ENCODE results near the gene ADAMTSL5. TPM values are rescaled to one million over a fixed set of nuclear protein-coding genes. Genes with fewer than 3 reads are reported as not detected.

Gene ADAMTSL5
- total and polyA plus RNA-seq, 2 of the 13 experiments (the other 11 are each of a cell fraction or from before 2014, with no cell fraction given), result 0.60 to 2.7 TPM

DNA sequence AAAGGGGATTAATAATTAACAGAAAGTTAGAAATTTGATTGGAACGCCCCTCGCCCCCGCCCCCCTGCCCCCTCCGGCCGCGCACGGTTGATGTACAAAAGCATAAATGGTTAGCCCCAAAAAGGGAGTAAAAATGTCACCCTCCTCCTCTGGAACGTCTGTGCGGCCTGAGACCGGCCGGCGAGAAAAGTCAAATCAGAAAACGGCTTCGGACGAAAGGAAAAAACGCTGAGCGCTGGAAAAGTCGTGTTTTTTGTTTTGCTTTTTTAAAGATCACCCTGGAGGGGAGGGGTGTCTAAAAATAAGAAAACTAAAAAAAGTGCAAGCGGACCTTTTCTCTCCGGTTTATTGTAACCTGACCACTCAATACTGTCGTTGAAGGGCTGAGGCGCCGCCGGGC, 42.1 kb upstream of the ADAMTSL5 start:
- H4K20me1 ChIP-seq (ENCODE audit: insufficient read depth, low read length), result no peaks in the 10 kb centered on the region
- CTCF ChIA-PET (ENCODE audit: low intra/inter-chr PET ratio, low total read pairs), result no interaction called here
- H3K4me1 ChIP-seq (ENCODE audit: insufficient read depth, low read length), result peaks cover 8% of the 10 kb centered on the region; the same call in 1 of the 2 replicates
- in situ Hi-C loops (cut with HindIII; ENCODE audit: extremely low pct_ligation_motif_present, low pct_unique_long_range_greater_than_20kb) (no loop called here), intact Hi-C loops (cut with micrococcal nuclease; ENCODE audit: unreplicated experiment) (no loop called here)
- FAIRE-seq (no peak), ATAC-seq (no peak), DNase-seq (ENCODE audit: low spot score) (no peak)
- H3K9me3 ChIP-seq (ENCODE audit: low read length), result no peaks in the 10 kb centered on the region
- no peak overlapping the region for H3K9ac ChIP-seq (ENCODE audit: insufficient read depth, low read depth, low read length)
- H3K4me3 ChIP-seq (replicated peaks in 1 of 3; ENCODE audit: insufficient read depth in 1 of 3, low read depth in 2 of 3, low read length in 3 of 3), result no peak overlapping the region
- no TSS peak for BruUV-seq (replicated peaks)
- no peaks in the 10 kb centered on the region; a peak in 1 of 5 replicates for H3K36me3 ChIP-seq (replicated peaks in 1 of 2; ENCODE audit: control insufficient read depth in 1 of 2, insufficient read depth in 2 of 2, low read length in 2 of 2)
- WGBS (ENCODE audit: low lambda C conversion rate), result 96% methylated on average over 24 of the region's 24 CpGs
- H3K4me2 ChIP-seq (ENCODE audit: low read depth, low read length), result no peak overlapping the region
- H3K79me2 ChIP-seq (ENCODE audit: insufficient read depth, low read length), result no peaks in the 10 kb centered on the region
- no peaks in the 10 kb centered on the region for H3K27me3 ChIP-seq (ENCODE audit: control insufficient read depth in 1 of 2, insufficient read depth in 2 of 2, low read length in 2 of 2)
- no peak overlapping the region for H3K27ac ChIP-seq (ENCODE audit: extremely low read length, insufficient read depth, low read length)
- TF ChIP-seq, protein P1, sequence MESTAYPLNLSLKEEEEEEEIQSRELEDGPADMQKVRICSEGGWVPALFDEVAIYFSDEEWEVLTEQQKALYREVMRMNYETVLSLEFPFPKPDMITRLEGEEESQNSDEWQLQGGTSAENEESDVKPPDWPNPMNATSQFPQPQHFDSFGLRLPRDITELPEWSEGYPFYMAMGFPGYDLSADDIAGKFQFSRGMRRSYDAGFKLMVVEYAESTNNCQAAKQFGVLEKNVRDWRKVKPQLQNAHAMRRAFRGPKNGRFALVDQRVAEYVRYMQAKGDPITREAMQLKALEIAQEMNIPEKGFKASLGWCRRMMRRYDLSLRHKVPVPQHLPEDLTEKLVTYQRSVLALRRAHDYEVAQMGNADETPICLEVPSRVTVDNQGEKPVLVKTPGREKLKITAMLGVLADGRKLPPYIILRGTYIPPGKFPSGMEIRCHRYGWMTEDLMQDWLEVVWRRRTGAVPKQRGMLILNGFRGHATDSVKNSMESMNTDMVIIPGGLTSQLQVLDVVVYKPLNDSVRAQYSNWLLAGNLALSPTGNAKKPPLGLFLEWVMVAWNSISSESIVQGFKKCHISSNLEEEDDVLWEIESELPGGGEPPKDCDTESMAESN (CRISPR knock-in tag; conservative IDR thresholded peaks at IDR 0.05), result no peak
- TF ChIP-seq MAFK (conservative IDR thresholded peaks at IDR 0.05 in 1 of 2, IDR thresholded peaks at IDR 0.05 in 1 of 2; ENCODE audit: low read length in 2 of 2) (peak; percentile 24 to 53; a peak in 3 of 4 replicates), MAFF (IDR thresholded peaks at IDR 0.05; ENCODE audit: low read depth, low read length) (0 out of 2 replicates have a peak, but pooled peaks have one; percentile 12), ZNF619 (CRISPR knock-in tag; IDR thresholded peaks at IDR 0.05) (no peak)
- POLR2A ChIA-PET, result no interaction called here
- H2AFZ ChIP-seq (ENCODE audit: low read length), result no peak overlapping the region

DNA sequence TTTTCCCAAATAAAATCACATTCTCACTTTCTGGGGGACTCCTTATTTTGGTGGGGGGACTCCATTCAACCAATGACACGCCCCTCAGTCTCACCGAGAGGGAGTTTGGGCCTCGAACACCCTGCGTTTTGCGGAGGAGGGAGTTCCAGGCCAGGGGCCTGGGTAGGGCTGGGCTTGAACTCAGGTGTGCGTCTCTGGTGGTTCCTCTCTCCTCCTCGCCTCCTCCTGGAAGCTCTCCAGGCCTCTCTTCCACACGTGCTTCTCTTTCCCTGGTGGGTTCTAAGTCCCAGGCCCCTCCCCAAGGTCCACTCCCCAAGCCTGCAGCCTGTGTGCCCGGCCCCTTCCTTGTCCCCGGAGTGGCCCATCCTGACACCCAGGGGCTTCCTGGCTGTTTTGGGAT, 40.6 kb upstream of the ADAMTSL5 start:
- Histone ChIP-seq H3K36me3 (replicated peaks in 1 of 2; ENCODE audit: control insufficient read depth in 1 of 2, insufficient read depth in 2 of 2, low read length in 2 of 2) (no peaks in the 10 kb centered on the region; a peak in 1 of 5 replicates), H3K9ac (ENCODE audit: insufficient read depth, low read depth, low read length) (no peak overlapping the region), H3K27ac (ENCODE audit: extremely low read length, insufficient read depth, low read length) (no peak overlapping the region), H3K4me2 (ENCODE audit: low read depth, low read length) (no peak overlapping the region), H4K20me1 (ENCODE audit: insufficient read depth, low read length) (no peaks in the 10 kb centered on the region), H2AFZ (ENCODE audit: low read length) (no peak overlapping the region), H3K79me2 (ENCODE audit: insufficient read depth, low read length) (no peaks in the 10 kb centered on the region), H3K4me3 (replicated peaks in 1 of 3; ENCODE audit: insufficient read depth in 1 of 3, low read depth in 2 of 3, low read length in 3 of 3) (no peak overlapping the region), H3K4me1 (ENCODE audit: insufficient read depth, low read length) (peaks cover 8% of the 10 kb centered on the region; the same call in 1 of the 2 replicates), H3K27me3 (ENCODE audit: control insufficient read depth in 1 of 2, insufficient read depth in 2 of 2, low read length in 2 of 2) (no peaks in the 10 kb centered on the region), H3K9me3 (ENCODE audit: low read length) (no peaks in the 10 kb centered on the region)
- ATAC-seq, result no peak
- no peak for FAIRE-seq
- CTCF ChIA-PET (ENCODE audit: low intra/inter-chr PET ratio, low total read pairs), result no interaction called here
- 75% methylated on average over 10 of the region's 10 CpGs for WGBS (ENCODE audit: low lambda C conversion rate)
- no TSS peak for BruUV-seq (replicated peaks)
- intact Hi-C loops (cut with micrococcal nuclease; ENCODE audit: unreplicated experiment), result no loop called here
- TF ChIP-seq, protein P2, sequence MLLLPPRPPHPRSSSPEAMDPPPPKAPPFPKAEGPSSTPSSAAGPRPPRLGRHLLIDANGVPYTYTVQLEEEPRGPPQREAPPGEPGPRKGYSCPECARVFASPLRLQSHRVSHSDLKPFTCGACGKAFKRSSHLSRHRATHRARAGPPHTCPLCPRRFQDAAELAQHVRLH (CRISPR knock-in tag; IDR thresholded peaks at IDR 0.05; ENCODE audit: borderline replicate concordance, low read depth), result no peak
- TF ChIP-seq ZFYVE20 (CRISPR knock-in tag; IDR thresholded peaks at IDR 0.05; ENCODE audit: borderline replicate concordance, low read depth) (no peak), STAG1 (CRISPR knock-in tag; IDR thresholded peaks at IDR 0.05) (no peak), MTA1 (CRISPR knock-in tag; IDR thresholded peaks at IDR 0.05; ENCODE audit: borderline replicate concordance) (no peak), ZNF780A (CRISPR knock-in tag; IDR thresholded peaks at IDR 0.05) (no peak), ZFP1 (CRISPR knock-in tag; IDR thresholded peaks at IDR 0.05) (no peak)
- DNase-seq (ENCODE audit: low spot score), result no peak
- POLR2A ChIA-PET, result no interaction called here
- in situ Hi-C loops (cut with HindIII; ENCODE audit: extremely low pct_ligation_motif_present, low pct_unique_long_range_greater_than_20kb), result no loop called here

Data from HepG2 (cell line).